Measurements from ENCODE around the gene XPOT.
"Not testable (repeated sequence)": the region's sequence is repeated elsewhere in the genome, so short reads cannot be mapped to it uniquely, and the experiment has no call there.

XPOT gene

GRCh38 chr12:64403707-64404469, at the start of gene XPOT:
TSS of gene XPOT (plus strand) at chr12:64404392. CDS start at chr12:64410036, 5,644 bp downstream.
- ChIA-PET POLR2A (interaction anchor here (0.6 to 1.9 kb wide), 24 partner anchors 8 to 570 kb away, joined by 3 to 11 read pairs (median 3); partner anchors contain the start of gene KICS2), CTCF (no interaction called here)
- peak; percentile 72; the same call in 1 of the 2 replicates for TF ChIP-seq ELF4 (IDR thresholded peaks at IDR 0.05)
- TF ChIP-seq PKNOX1 (IDR thresholded peaks at IDR 0.05), result peak; percentile 36; the same call in 1 of the 2 replicates
- TF ChIP-seq SP1 (IDR thresholded peaks at IDR 0.05), result no peak
- TF ChIP-seq CTBP1 (IDR thresholded peaks at IDR 0.05; ENCODE audit: borderline replicate concordance), result no peak
- no peak for TF ChIP-seq FOXA1 (IDR thresholded peaks at IDR 0.05)
- TF ChIP-seq L3MBTL2 (conservative IDR thresholded peaks at IDR 0.05), result peak; percentile 66
- peak; percentile 95 for DNase-seq (ENCODE audit: extremely low spot score)

- POLR2A ChIA-PET; DNase-seq (ENCODE audit: extremely low spot score); CTCF ChIA-PET: not testable (repeated sequence)
These were observed 48.0 kb upstream of the XPOT start for GRCh38 chr12:64356209-64356608.

- CTCF ChIA-PET; DNase-seq (ENCODE audit: extremely low spot score); POLR2A ChIA-PET: not testable (repeated sequence)
These were observed 43.0 kb upstream of the XPOT start for GRCh38 chr12:64361173-64361572.

GRCh38 chr12:64362721-64363305, 41.4 kb upstream of the XPOT start:
- no peak for TF ChIP-seq SUZ12 (IDR thresholded peaks at IDR 0.05)
- TF ChIP-seq PKNOX1 (IDR thresholded peaks at IDR 0.05), result no peak
- no peak for TF ChIP-seq BHLHE40 (IDR thresholded peaks at IDR 0.05; ENCODE audit: borderline replicate concordance)
- TF ChIP-seq HDGF (IDR thresholded peaks at IDR 0.05; ENCODE audit: borderline replicate concordance), result no peak
- TF ChIP-seq TARDBP (IDR thresholded peaks at IDR 0.05), result no peak
- TF ChIP-seq ELF4 (IDR thresholded peaks at IDR 0.05), result no peak
- ChIA-PET CTCF (no interaction called here), POLR2A (no interaction called here)
- DNase-seq (ENCODE audit: extremely low spot score), result no peak

- TF ChIP-seq FOXM1 (IDR thresholded peaks at IDR 0.05; ENCODE audit: borderline replicate concordance), result no peak
- TF ChIP-seq CTBP1 (IDR thresholded peaks at IDR 0.05; ENCODE audit: borderline replicate concordance), result no peak
- no peak for TF ChIP-seq FOXK2 (IDR thresholded peaks at IDR 0.05)
- no peak for TF ChIP-seq ARNT (IDR thresholded peaks at IDR 0.05)
- no peak for TF ChIP-seq L3MBTL2 (conservative IDR thresholded peaks at IDR 0.05)
- POLR2A ChIA-PET, result interaction anchor here (1.0 kb wide), 1 partner anchor 46 kb away, joined by 3 read pairs; no protein-coding TSS in a partner anchor
- DNase-seq (ENCODE audit: extremely low spot score), result no peak
- CTCF ChIA-PET, result no interaction called here
These were observed 20.5 kb upstream of the XPOT start for GRCh38 chr12:64383675-64384074.

GRCh38 chr12:64385019-64385418, 19.2 kb upstream of the XPOT start:
- CTCF ChIA-PET, result no interaction called here
- DNase-seq (ENCODE audit: extremely low spot score), result no peak

GRCh38 chr12:64385468-64385867, 18.7 kb upstream of the XPOT start:
- CTCF ChIA-PET, result no interaction called here
- POLR2A ChIA-PET, result interaction anchor here (0.6 kb wide), 1 partner anchor 10 kb away, joined by 3 read pairs; no protein-coding TSS in a partner anchor
- TF ChIP-seq SUZ12 (IDR thresholded peaks at IDR 0.05) (no peak), NFRKB (IDR thresholded peaks at IDR 0.05) (no peak), FOXM1 (IDR thresholded peaks at IDR 0.05; ENCODE audit: borderline replicate concordance) (no peak), PKNOX1 (IDR thresholded peaks at IDR 0.05) (no peak), TARDBP (IDR thresholded peaks at IDR 0.05) (no peak), LEF1 (IDR thresholded peaks at IDR 0.05; ENCODE audit: borderline replicate concordance) (no peak), FOXA1 (IDR thresholded peaks at IDR 0.05) (no peak), BHLHE40 (IDR thresholded peaks at IDR 0.05; ENCODE audit: borderline replicate concordance) (no peak), L3MBTL2 (conservative IDR thresholded peaks at IDR 0.05) (no peak), CTBP1 (IDR thresholded peaks at IDR 0.05; ENCODE audit: borderline replicate concordance) (no peak), ZNF384 (IDR thresholded peaks at IDR 0.05) (no peak), SP1 (IDR thresholded peaks at IDR 0.05) (no peak), ELF4 (IDR thresholded peaks at IDR 0.05) (no peak), ARNT (IDR thresholded peaks at IDR 0.05) (no peak), HDGF (IDR thresholded peaks at IDR 0.05; ENCODE audit: borderline replicate concordance) (no peak)
- DNase-seq (ENCODE audit: extremely low spot score), result no peak

More at GRCh38 chr12:64385019-64385418, 19.2 kb upstream of the XPOT start:
- TF ChIP-seq NFRKB (IDR thresholded peaks at IDR 0.05) (no peak), PKNOX1 (IDR thresholded peaks at IDR 0.05) (no peak), SUZ12 (IDR thresholded peaks at IDR 0.05) (no peak), ELF4 (IDR thresholded peaks at IDR 0.05) (no peak), CTBP1 (IDR thresholded peaks at IDR 0.05; ENCODE audit: borderline replicate concordance) (no peak), HDGF (IDR thresholded peaks at IDR 0.05; ENCODE audit: borderline replicate concordance) (no peak), LEF1 (IDR thresholded peaks at IDR 0.05; ENCODE audit: borderline replicate concordance) (no peak), FOXA1 (IDR thresholded peaks at IDR 0.05) (no peak), BHLHE40 (IDR thresholded peaks at IDR 0.05; ENCODE audit: borderline replicate concordance) (no peak), FOXM1 (IDR thresholded peaks at IDR 0.05; ENCODE audit: borderline replicate concordance) (no peak), SP1 (IDR thresholded peaks at IDR 0.05) (no peak), ZNF384 (IDR thresholded peaks at IDR 0.05) (no peak), FOXK2 (IDR thresholded peaks at IDR 0.05) (no peak), TARDBP (IDR thresholded peaks at IDR 0.05) (no peak), ARNT (IDR thresholded peaks at IDR 0.05) (no peak)
- POLR2A ChIA-PET, result interaction anchor here (0.6 kb wide), 1 partner anchor 19 kb away, joined by 3 read pairs; the partner anchor contains the start of gene XPOT

Data from HEK293T (cell line).